Uterus (tissue), 2 donors: ENCODE measurements around the gene CADPS2.

Source experiments
- CTCF ChIP-seq, 4 experiments: fragments of 200-600 bp in 2 of 4; fragments of 450-650 bp in 2 of 4; sonication (generic) in 2 of 4; IDR thresholded peaks; one replicate each; pipeline ENCODE4 v1.5.1; 2016 to 2019; ENCODE audit warnings: antibody characterized with exemption in 4 of 4, mild to moderate bottlenecking in 2 of 4, moderate library complexity in 1 of 4
- POLR2A ChIP-seq, 2 donors: fragments of 450-650 bp; IDR thresholded peaks; one replicate each; pipeline ENCODE4 v1.6.1; 2016; ENCODE audit warnings: antibody characterized with exemption in 2 of 2, mild to moderate bottlenecking in 1 of 2, moderate library complexity in 1 of 2

GRCh38 chr7:122889116-122889515 is 2.9 kb upstream of the CADPS2 start:
- TF ChIP-seq CTCF (IDR thresholded peaks at IDR 0.05) (no peak), POLR2A (IDR thresholded peaks at IDR 0.05) (no peak)
